GM21723 (cell line): ENCODE data around the gene CWC27.
"Not testable (repeated sequence)": the region's sequence is repeated elsewhere in the genome, so short reads cannot be mapped to it uniquely, and the experiment has no call there.

ENCODE experiments used
- ATAC-seq: cut with Tn5 transposase; IDR thresholded peaks from one replicate; pipeline ENCODE4 v1.9.1; 2021; ENCODE audit warnings: mild to moderate bottlenecking, moderate library complexity; ENCODE audit not compliant: unreplicated experiment

CWC27 gene

GRCh38 chr5:64786372-64786771 lies 17.6 kb downstream of the CWC27 start:
- ATAC-seq = no peak

GRCh38 chr5:64788156-64788555 lies 19.4 kb downstream of the CWC27 start:
- no peak for ATAC-seq

GRCh38 chr5:64789457-64789856 lies 20.7 kb downstream of the CWC27 start:
- ATAC-seq = no peak

GRCh38 chr5:64790210-64790609 lies 21.5 kb downstream of the CWC27 start:
- no peak for ATAC-seq

GRCh38 chr5:64792469-64792868 lies 23.7 kb downstream of the CWC27 start:
- no peak for ATAC-seq

- ATAC-seq = no peak
Measured at GRCh38 chr5:64794053-64794770, 25.5 kb downstream of the CWC27 start.

- no peak for ATAC-seq
Measured at GRCh38 chr5:64796301-64796700, 27.6 kb downstream of the CWC27 start.

GRCh38 chr5:64800926-64801325 lies 32.2 kb downstream of the CWC27 start:
- ATAC-seq = no peak

- no peak for ATAC-seq
Measured at GRCh38 chr5:64806537-64806936, 37.8 kb downstream of the CWC27 start.

- no peak for ATAC-seq
Measured at GRCh38 chr5:64807520-64807919, 38.8 kb downstream of the CWC27 start.

- peak; percentile 57 for ATAC-seq
Measured at GRCh38 chr5:64811050-64811640, 42.4 kb downstream of the CWC27 start.

GRCh38 chr5:64814073-64814472 lies 45.3 kb downstream of the CWC27 start:
- ATAC-seq = peak; percentile 95

GRCh38 chr5:64818245-64818644 lies 49.5 kb downstream of the CWC27 start:
- no peak for ATAC-seq

GRCh38 chr5:64819345-64819744 lies 50.6 kb downstream of the CWC27 start:
- not testable (repeated sequence) for ATAC-seq

- ATAC-seq = no peak
Measured at GRCh38 chr5:64822320-64822719, 53.6 kb downstream of the CWC27 start.

GRCh38 chr5:64826541-64826940 lies 57.8 kb downstream of the CWC27 start:
- no peak for ATAC-seq

- no peak for ATAC-seq
Measured at GRCh38 chr5:64827703-64828102, 59.0 kb downstream of the CWC27 start.

GRCh38 chr5:64830650-64831049 lies 61.9 kb downstream of the CWC27 start:
- not testable (repeated sequence) for ATAC-seq

GRCh38 chr5:64831996-64832395 lies 63.3 kb downstream of the CWC27 start:
- ATAC-seq = no peak

- ATAC-seq = no peak
Measured at GRCh38 chr5:64834037-64834436, 65.3 kb downstream of the CWC27 start.

- no peak for ATAC-seq
Measured at GRCh38 chr5:64834611-64835010, 65.9 kb downstream of the CWC27 start.

GRCh38 chr5:64835266-64835665 lies 66.5 kb downstream of the CWC27 start:
- ATAC-seq = no peak
